ENCODE measurements around the gene DHPS. TPM values are rescaled to one million over a fixed set of nuclear protein-coding genes. Genes with fewer than 3 reads are reported as not detected.

Gene DHPS
- total and polyA plus RNA-seq, 2 experiments from 2014 or later, result 50.9 to 68.4 TPM

DNA sequence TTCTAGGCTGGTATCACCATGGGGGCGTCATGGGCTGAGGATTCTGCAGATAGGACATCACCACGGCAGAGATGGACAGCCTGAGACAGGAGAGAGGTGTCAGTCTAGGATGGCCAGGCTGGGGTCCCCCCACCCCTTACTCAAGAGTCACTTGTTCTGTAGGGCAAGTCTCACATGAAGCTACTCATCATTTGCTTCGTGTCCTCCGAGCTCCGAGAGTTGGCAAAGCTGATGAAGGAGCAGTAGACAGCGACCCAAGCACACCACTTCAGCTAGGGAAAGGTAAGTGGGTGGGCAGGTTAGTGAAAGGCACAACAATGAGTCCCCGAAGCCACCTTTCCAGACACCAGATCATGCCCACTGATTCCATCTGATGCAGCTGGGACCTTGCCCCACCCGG lies 13.3 kb downstream of the DHPS start:
- Histone ChIP-seq H3F3A (ENCODE audit: insufficient read depth) (peaks cover 6% of the 10 kb centered on the region; the same call in 1 of the 2 replicates), H3K27me3 (replicated peaks; ENCODE audit: insufficient read depth) (no peaks in the 10 kb centered on the region), H3K4me2 (ENCODE audit: unreplicated experiment) (peak overlapping the region; percentile 96), H3K27ac (peak overlapping the region; percentile 93), H3K36me3 (ENCODE audit: low read depth) (no peaks in the 10 kb centered on the region), H3K79me2 (ENCODE audit: insufficient read depth) (peaks cover 64% of the 10 kb centered on the region), H3K4me3 (peak overlapping the region; percentile 82), H3K4me1 (ENCODE audit: insufficient read depth) (peaks cover 26% of the 10 kb centered on the region), H4K20me1 (ENCODE audit: insufficient read depth) (no peaks in the 10 kb centered on the region), H3K9me2 (ENCODE audit: insufficient read depth) (no peaks in the 10 kb centered on the region), H3K9me3 (ENCODE audit: low read depth) (no peaks in the 10 kb centered on the region), H3K9ac (peak overlapping the region; percentile 96), H2AFZ (peak overlapping the region; percentile 96)
- in situ Hi-C loops (cut with MboI), result no loop called here
- no peak for DNase-seq
- WGBS, 2 experiments (ENCODE audit: low coverage in 1 of 2, low lambda C conversion rate in 2 of 2, missing lambda C conversion rate in 2 of 2), result 48 to 52% methylated on average over 8 of the region's 8 CpGs
- TF ChIP-seq EZH2phosphoT487 (IDR thresholded peaks at IDR 0.05; ENCODE audit: insufficient read depth, low read depth), result no peak
- no peak for TF ChIP-seq EZH2 (IDR thresholded peaks at IDR 0.05; ENCODE audit: insufficient read depth, poor library complexity, severe bottlenecking)

DNA sequence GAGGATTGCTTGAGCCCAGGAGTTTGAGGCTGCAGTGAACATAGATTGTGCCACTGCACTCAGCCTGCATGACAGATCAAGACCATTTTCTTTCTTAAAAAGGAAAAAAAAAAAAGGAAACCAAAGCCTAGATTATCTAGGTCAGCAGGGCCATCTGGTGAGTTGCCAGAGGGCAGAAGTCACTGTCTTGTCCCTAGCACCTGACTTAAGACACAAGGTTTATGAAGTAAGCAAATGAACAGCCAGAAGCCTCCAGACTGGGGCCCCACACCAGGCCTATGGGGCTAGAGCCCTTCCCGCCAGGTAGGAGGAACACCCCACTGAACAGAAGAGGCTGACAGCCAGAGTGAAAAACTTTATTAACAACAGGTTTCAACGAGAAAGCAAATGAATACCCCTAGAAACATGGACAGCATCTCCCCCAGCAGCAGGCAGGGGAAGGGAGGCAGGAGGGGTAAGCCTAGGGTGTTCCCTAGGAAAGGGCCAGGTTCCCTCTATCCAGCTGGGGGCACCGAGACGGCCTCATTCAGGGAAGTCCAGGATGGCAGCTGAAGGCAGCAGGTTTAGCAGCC lies 13.9 kb downstream of the DHPS start:
- Histone ChIP-seq H2AFZ (no peak overlapping the region), H3K4me1 (ENCODE audit: insufficient read depth) (peaks cover 26% of the 10 kb centered on the region), H4K20me1 (ENCODE audit: insufficient read depth) (no peaks in the 10 kb centered on the region), H3K27me3 (replicated peaks; ENCODE audit: insufficient read depth) (no peaks in the 10 kb centered on the region), H3K36me3 (ENCODE audit: low read depth) (no peaks in the 10 kb centered on the region), H3F3A (ENCODE audit: insufficient read depth) (peaks cover 6% of the 10 kb centered on the region; the same call in 1 of the 2 replicates), H3K79me2 (ENCODE audit: insufficient read depth) (peaks cover 64% of the 10 kb centered on the region), H3K9ac (peak overlapping the region; percentile 96), H3K4me3 (peak overlapping the region; percentile 88), H3K9me3 (ENCODE audit: low read depth) (no peaks in the 10 kb centered on the region), H3K27ac (peak overlapping the region; percentile 93), H3K4me2 (ENCODE audit: unreplicated experiment) (peak overlapping the region; percentile 96), H3K9me2 (ENCODE audit: insufficient read depth) (no peaks in the 10 kb centered on the region)
- in situ Hi-C loops (cut with MboI), result no loop called here
- DNase-seq, result no peak
- WGBS, 2 experiments (ENCODE audit: low coverage in 1 of 2, low lambda C conversion rate in 2 of 2, missing lambda C conversion rate in 2 of 2), result 69 to 76% methylated on average over 4 of the region's 4 CpGs
- TF ChIP-seq EZH2 (IDR thresholded peaks at IDR 0.05; ENCODE audit: insufficient read depth, poor library complexity, severe bottlenecking) (no peak), EZH2phosphoT487 (IDR thresholded peaks at IDR 0.05; ENCODE audit: insufficient read depth, low read depth) (no peak)

DNA sequence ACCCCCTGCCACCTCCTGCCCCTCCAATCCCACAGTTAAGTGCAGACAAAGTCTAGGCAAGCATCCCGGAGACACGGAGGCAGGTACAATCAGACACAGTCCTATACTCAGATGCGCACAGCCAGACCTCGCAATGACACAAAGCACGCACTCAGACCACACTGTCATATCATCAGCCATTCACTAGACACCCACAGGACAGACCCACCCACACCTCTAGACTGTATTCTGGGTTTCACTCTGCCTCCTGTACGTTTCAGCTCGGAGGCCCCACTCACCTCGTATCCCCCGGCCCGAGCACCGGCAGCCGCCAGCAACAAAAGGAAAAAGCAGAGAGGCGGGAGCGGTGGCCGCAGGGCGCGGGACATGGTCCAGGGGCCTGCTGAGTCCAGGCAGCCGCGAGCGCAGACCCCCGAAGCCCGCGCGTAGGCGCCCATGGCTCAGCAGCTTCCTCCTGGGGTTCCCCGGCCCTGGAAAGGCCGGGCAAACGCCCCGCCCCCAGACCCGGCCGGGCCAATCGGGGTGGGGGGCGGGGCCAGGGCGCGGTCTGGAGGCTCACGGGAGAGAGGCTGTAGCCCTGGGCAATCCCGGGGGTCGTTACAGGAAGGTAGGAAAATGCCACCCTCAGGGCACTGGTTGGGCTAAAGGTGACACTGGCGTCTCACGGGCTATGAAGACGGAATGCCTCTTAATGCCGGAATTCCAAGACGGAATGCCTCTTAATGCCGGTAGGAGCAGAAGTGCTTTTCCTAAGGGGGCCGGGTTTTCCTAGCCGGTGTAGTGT lies 15.2 kb downstream of the DHPS start, which contains the start of the genes MAN2B1 and WDR83:
MAN2B1 (minus strand) TSS at position 478 of the 784 bp plus-strand sequence; CDS start at position 437, 41 bp downstream.
WDR83 (plus strand) TSS at position 543 of the 784 bp plus-strand sequence. CDS start 2,984 bp downstream, outside the sequence.
- no peaks in the 10 kb centered on the region for H3K27me3 ChIP-seq (replicated peaks; ENCODE audit: insufficient read depth)
- H4K20me1 ChIP-seq (ENCODE audit: insufficient read depth), result no peaks in the 10 kb centered on the region
- H3K4me1 ChIP-seq (ENCODE audit: insufficient read depth), result peaks cover 26% of the 10 kb centered on the region
- no peaks in the 10 kb centered on the region for H3K9me3 ChIP-seq (ENCODE audit: low read depth)
- H3K9me2 ChIP-seq (ENCODE audit: insufficient read depth), result no peaks in the 10 kb centered on the region
- peak within 1 kb of the TSS; percentile 88 for H3K4me3 ChIP-seq
- TF ChIP-seq EZH2 (IDR thresholded peaks at IDR 0.05; ENCODE audit: insufficient read depth, poor library complexity, severe bottlenecking) (no peak), EZH2phosphoT487 (IDR thresholded peaks at IDR 0.05; ENCODE audit: insufficient read depth, low read depth) (no peak)
- peaks cover 55% of the 10 kb centered on the region for H3K79me2 ChIP-seq (ENCODE audit: insufficient read depth)
- peak within 1 kb of the TSS; percentile 96 for H3K9ac ChIP-seq
- in situ Hi-C loops (cut with MboI), result no loop called here
- H2AFZ ChIP-seq, result peak within 1 kb of the TSS; percentile 92
- no peaks in the 10 kb centered on the region for H3K36me3 ChIP-seq (ENCODE audit: low read depth)
- peak within 1 kb of the TSS; percentile 93 for H3K27ac ChIP-seq
- H3F3A ChIP-seq (ENCODE audit: insufficient read depth), result peaks cover 6% of the 10 kb centered on the region; the same call in 1 of the 2 replicates
- 1% methylated on average over 36 to 46 of the region's 46 CpGs for WGBS, 2 experiments (ENCODE audit: low coverage in 1 of 2, low lambda C conversion rate in 2 of 2, missing lambda C conversion rate in 2 of 2)
- DNase-seq, result peak; percentile 87
- peak within 1 kb of the TSS; percentile 91 for H3K4me2 ChIP-seq (ENCODE audit: unreplicated experiment)

DNA sequence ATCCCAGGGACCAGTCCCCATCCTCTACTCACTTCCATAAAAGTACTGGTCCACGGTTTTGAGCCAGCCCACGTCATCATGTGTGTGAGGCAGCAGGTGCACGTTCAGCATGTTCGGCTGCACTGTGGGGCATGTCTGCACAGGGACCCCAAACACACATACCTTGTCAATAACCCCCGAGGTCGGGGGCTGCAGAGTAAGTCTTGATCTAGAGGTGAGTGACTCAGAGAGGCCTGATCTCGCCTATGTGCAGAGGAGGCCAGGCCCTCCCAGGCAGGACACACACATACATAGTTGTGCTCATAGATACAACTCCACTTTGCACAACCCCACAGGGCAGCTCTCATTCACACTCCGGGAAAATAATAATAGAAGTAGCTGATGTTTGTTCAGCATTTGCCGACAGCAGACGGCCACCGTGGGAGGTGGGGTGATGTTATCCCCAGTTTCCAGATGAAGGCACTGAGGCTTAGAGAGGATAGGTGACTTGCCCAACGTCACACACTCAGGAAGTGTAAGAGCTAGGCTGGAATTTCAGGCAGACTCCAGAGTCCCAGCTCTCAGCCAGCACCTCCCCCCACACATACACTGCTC lies 15.9 kb downstream of the DHPS start:
- WGBS, 2 experiments (ENCODE audit: low coverage in 1 of 2, low lambda C conversion rate in 2 of 2, missing lambda C conversion rate in 2 of 2), result 45 to 55% methylated on average over 12 of the region's 12 CpGs
- Histone ChIP-seq H3F3A (ENCODE audit: insufficient read depth) (peaks cover 6% of the 10 kb centered on the region; the same call in 1 of the 2 replicates), H3K36me3 (ENCODE audit: low read depth) (no peaks in the 10 kb centered on the region), H3K27ac (no peak overlapping the region), H3K4me3 (peak overlapping the region; percentile 88), H2AFZ (peak overlapping the region; percentile 92), H3K4me2 (ENCODE audit: unreplicated experiment) (peak overlapping the region; percentile 91), H3K9ac (peak overlapping the region; percentile 96), H3K79me2 (ENCODE audit: insufficient read depth) (peaks cover 48% of the 10 kb centered on the region), H3K4me1 (ENCODE audit: insufficient read depth) (peaks cover 22% of the 10 kb centered on the region), H4K20me1 (ENCODE audit: insufficient read depth) (no peaks in the 10 kb centered on the region), H3K9me2 (ENCODE audit: insufficient read depth) (no peaks in the 10 kb centered on the region), H3K9me3 (ENCODE audit: low read depth) (no peaks in the 10 kb centered on the region), H3K27me3 (replicated peaks; ENCODE audit: insufficient read depth) (no peaks in the 10 kb centered on the region)
- in situ Hi-C loops (cut with MboI), result no loop called here
- TF ChIP-seq EZH2 (IDR thresholded peaks at IDR 0.05; ENCODE audit: insufficient read depth, poor library complexity, severe bottlenecking), result no peak
- no peak for TF ChIP-seq EZH2phosphoT487 (IDR thresholded peaks at IDR 0.05; ENCODE audit: insufficient read depth, low read depth)
- peak; percentile 40 for DNase-seq
